Suprapubic skin (tissue), 4 donors: ENCODE measurements around the gene OR51I2.

Source experiments
- EP300 ChIP-seq: sonication (generic); formaldehyde crosslinking; IDR thresholded peaks from one replicate; pipeline ENCODE4 v1.6.1; 2017; ENCODE audit warnings: antibody characterized with exemption
- POLR2AphosphoS5 ChIP-seq, 3 donors: sonication (generic); formaldehyde crosslinking; IDR thresholded peaks; one replicate each; pipeline ENCODE4 v1.6.1; 2017; ENCODE audit warnings: antibody characterized with exemption in 3 of 3
- TF ChIP-seq, protein P1 (sequence below), 2 donors: fragments of 200-600 bp in 1 of 2; fragments of 450-650 bp in 1 of 2; sonication (generic) in 1 of 2; IDR thresholded peaks; one replicate each; pipeline ENCODE4 v1.5.1; 2016 to 2019; ENCODE audit warnings: antibody characterized with exemption in 2 of 2, mild to moderate bottlenecking in 1 of 2, moderate library complexity in 1 of 2

DNA sequence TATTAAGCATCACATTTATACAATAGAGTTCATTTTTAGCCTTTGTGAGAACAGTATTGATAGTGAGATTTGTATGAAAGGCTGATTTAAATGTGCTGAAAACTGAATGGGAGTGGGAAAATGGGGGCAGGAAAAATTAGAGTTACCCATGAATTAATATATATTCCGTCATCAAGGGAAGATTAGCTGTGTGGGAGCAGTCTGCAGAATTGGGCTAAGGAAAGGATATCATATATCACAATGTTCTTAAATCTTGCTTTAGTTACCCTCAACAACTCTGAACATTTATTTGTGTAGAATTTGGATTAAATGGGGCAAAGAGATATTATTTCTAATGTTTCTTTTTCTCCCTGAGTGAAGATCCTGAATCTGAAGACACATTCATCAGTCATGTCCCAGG, 27.3 kb upstream of the OR51I2 start, which contains the start of gene OR51Q1:
- TF ChIP-seq, protein P1, sequence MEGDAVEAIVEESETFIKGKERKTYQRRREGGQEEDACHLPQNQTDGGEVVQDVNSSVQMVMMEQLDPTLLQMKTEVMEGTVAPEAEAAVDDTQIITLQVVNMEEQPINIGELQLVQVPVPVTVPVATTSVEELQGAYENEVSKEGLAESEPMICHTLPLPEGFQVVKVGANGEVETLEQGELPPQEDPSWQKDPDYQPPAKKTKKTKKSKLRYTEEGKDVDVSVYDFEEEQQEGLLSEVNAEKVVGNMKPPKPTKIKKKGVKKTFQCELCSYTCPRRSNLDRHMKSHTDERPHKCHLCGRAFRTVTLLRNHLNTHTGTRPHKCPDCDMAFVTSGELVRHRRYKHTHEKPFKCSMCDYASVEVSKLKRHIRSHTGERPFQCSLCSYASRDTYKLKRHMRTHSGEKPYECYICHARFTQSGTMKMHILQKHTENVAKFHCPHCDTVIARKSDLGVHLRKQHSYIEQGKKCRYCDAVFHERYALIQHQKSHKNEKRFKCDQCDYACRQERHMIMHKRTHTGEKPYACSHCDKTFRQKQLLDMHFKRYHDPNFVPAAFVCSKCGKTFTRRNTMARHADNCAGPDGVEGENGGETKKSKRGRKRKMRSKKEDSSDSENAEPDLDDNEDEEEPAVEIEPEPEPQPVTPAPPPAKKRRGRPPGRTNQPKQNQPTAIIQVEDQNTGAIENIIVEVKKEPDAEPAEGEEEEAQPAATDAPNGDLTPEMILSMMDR (IDR thresholded peaks at IDR 0.05), result no peak
- TF ChIP-seq POLR2AphosphoS5 (IDR thresholded peaks at IDR 0.05) (no peak), EP300 (no peak)
